GM18502 (cell line): ENCODE results near the gene RALGDS.
A peak's percentile ranks its signal among the peaks of the same experiment; 100 is the strongest.

Source experiments
- ATAC-seq: cut with Tn5 transposase; IDR thresholded peaks from one replicate; pipeline ENCODE4 v1.9.1; 2021; ENCODE audit warnings: mild to moderate bottlenecking; ENCODE audit not compliant: unreplicated experiment, poor library complexity

RALGDS gene

DNA sequence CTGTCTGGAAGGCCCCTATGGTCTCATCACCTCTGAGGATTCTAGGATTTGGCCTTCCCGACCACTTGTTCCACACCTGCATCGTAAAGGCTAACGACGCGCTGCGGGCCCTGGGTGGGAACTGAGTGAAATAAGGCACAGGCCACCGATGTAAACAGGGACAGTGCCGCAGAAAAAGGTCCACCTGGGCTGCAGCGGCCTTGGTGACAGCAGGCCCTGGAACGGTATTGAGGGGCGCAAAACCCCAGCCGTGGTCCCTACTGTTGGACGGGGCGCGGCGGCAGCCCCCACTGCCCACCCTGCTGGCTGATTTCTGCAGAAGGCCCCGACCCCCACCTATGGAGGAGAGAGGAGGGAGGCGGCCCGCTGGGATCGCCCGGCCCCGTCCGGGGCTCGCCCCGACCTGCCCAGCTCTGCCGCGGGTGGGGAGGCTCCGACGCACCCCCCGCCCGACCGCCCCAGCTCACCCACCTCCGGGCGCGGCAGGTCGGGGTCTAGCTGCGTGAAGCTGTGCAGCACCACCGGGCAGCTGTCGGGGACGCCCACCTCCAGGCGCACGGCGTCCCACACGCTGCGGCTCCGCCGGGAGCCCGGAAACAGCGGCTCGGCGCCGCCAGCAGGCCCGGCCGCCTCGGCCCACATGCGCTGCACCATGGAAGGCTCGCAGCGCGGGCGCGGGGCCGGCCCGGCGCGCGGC lies 391 bp downstream of the RALGDS start:
- ATAC-seq = no peak

- ATAC-seq = no peak
These were observed 1.1 kb downstream of the RALGDS start for GRCh38 chr9:133119846-133120500.

GRCh38 chr9:133119103-133119845 lies 1.8 kb downstream of the RALGDS start:
- no peak for ATAC-seq

- no peak for ATAC-seq
These were observed 2.5 kb downstream of the RALGDS start for GRCh38 chr9:133118568-133118967.

GRCh38 chr9:133118179-133118520 lies 2.9 kb downstream of the RALGDS start:
- no peak for ATAC-seq

- ATAC-seq = no peak
These were observed 3.5 kb downstream of the RALGDS start for GRCh38 chr9:133117271-133118178.

- no peak for ATAC-seq
These were observed 4.5 kb downstream of the RALGDS start for GRCh38 chr9:133116346-133117231.

GRCh38 chr9:133115604-133116345 lies 5.3 kb downstream of the RALGDS start:
- peak; percentile 81 for ATAC-seq

- ATAC-seq = no peak
These were observed 6.0 kb downstream of the RALGDS start for GRCh38 chr9:133114886-133115603.

DNA sequence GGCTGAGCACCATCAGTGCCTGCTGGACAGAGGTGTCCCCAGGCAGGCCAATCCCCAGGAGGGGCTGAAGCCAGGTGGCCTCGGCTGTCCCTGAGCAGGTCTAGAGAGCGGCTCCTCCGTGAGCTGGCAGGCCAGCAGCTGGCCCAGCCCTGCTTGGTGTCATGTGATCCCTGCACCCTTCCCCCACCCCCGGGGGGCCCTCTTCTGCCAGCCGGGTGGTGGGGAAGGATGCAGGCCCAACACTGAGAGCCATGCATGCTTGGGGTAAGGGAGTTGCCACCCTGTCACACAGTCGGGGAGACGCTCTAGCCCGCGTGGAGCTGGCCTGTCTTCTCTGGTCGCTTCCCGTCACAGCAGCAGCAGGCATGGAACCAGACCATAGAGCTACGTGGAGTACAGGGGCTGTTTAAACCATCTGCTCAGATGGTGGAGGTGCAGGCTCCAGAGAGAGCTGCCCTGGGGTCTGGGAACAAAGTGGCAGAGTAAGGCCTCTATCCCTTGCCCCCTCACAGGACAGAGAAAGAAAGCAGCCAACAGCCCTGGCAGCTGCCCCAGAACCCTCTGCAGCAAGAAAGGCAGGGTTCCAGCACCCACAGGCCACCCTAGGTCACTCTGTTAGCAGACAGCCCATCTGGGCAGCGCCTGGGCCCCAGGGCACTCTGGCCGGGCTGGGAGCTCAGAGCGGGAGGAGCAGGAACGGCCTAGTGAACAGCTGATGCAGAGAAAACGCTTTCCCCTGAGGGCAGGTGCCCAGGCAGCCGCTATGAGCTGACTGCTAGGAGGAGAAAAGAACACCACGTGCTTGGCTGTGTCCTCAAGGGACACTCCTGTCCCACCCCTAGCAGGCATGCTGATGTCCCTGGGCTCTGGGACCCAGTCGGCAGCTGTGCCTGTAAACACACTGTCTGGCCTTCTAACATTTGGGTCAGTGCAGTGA lies 6.8 kb downstream of the RALGDS start:
- ATAC-seq = no peak

DNA sequence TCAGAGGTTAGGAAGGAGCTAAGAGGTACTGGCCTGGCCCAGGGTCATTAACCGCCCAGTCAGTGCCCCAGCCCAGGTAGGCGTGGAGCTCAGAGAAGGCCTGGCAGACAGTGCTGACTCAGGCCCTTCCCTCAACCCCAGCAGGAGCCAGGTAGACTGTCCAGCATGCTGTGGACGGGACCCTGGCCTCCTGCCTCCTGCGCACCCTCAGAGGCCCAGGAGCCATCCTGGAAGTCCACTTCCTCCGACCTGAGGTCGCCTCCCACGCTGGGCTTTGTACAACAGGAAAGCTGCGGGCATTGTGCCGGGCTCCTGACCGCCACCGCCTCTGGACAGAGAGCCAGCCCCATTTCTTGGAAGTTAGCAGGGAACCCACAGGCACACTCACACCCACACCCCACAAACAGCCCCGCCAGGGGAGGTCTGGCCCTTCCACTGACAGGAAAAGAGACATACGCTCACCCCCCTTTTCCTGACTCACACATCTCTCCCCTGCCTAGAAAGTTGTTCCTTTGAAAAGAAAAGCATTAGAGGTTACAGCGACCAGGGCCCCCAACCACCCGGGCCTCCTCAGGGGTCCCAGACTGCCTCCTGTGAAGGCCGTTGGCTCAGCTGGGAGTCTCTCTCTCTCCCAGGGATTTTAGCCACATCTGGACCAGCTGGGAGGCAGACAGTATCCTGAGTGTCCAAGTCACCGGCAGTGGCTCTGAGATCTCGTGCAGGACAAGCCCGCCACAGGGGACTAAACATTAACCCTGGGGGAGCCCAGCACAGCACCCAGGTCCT lies 7.7 kb downstream of the RALGDS start:
- no peak for ATAC-seq

DNA sequence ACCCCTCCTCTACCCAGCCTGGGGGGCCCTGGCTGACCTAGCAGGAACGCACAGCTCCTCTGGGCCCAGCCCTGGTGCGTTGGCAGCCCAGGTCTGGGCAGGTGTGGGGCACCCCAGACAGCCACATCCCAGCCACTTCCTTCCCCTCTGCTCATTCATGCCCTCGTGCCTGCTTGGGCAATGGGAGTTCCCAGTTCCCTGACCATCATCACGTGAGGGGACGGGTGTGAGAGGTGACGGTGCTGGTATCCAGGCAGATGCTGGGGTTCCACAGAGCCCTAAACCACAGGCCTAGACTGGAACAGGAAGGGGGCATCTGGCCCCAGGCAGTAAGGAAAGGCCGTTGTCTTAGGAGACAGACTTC lies 8.4 kb downstream of the RALGDS start:
- no peak for ATAC-seq

DNA sequence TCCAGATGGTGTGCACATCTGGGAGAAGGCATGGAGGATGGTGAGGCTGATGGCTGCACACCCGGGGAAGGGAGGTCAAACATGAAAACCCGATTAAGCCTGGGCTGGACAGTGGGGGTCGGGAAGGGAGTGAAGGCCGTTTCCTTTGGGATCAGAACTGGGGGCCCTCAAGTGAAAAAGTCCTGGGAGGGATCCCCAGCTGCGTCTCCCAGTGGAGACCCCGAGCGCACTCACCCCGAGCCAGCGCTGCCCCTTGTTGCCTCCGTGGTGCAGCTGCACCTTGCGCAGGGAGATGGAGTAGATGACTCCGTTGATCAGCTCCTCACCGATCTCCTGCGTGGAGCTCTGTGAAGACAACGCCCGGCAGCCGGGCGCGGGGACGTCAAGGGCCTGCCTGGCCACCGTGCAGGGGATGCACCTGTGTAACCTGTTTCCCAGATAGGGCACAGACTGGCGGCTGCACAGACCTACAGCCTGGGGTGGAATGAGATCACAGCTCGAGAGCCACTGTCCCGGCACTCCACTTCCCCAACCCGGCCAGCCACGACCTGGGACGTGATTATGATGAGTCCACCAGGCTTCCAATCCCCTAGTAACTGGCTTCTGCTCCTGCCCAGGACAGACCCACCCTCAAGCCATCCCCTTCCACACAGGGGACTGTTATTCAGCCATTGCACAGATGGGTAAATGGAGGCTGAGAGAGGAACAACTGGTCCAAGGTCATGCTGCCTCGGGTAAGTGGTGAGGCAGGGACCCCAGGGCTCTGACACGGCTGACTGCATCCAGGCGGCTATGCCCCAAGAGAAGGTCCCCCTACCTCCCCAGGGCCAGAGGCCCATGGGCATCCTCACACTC lies 9.0 kb downstream of the RALGDS start:
- ATAC-seq = no peak

GRCh38 chr9:133109931-133110650 lies 10.9 kb downstream of the RALGDS start:
- no peak for ATAC-seq
